Gastroesophageal sphincter (tissue), 4 donors: ENCODE measurements around the gene CRB2. TPM values are rescaled to one million over a fixed set of nuclear protein-coding genes. Genes with fewer than 3 reads are reported as not detected.

Experiments
- ATAC-seq: fragments of 150-250 bp; one replicate; pipeline ENCODE4 v1.9.1; 2016; ENCODE audit warnings: mild to moderate bottlenecking, moderate library complexity
- H3K27ac ChIP-seq, 4 donors: fragments of 200-600 bp; sonication (generic) in 3 of 4; 1 replicate in 3 of 4; 2 replicates in 1 of 4; pipeline ENCODE4 v1.5.1; 2016 to 2019
- H3K27me3 ChIP-seq: fragments of 200-600 bp; sonication (generic); one replicate; pipeline ENCODE4 v1.5.1; 2019
- H3K36me3 ChIP-seq, 2 donors: fragments of 200-600 bp; sonication (generic); one replicate each; pipeline ENCODE4 v1.5.1; 2019; ENCODE audit warnings: control low read depth in 1 of 2
- H3K4me1 ChIP-seq, 3 donors: fragments of 200-600 bp; sonication (generic); 1 replicate in 2 of 3; 2 replicates in 1 of 3; pipeline ENCODE4 v1.5.1; 2016 to 2019; ENCODE audit warnings: control low read depth in 2 of 3
- H3K4me3 ChIP-seq, 2 donors: fragments of 200-600 bp; sonication (generic); one replicate each; pipeline ENCODE4 v1.5.1; 2019; ENCODE audit warnings: mild to moderate bottlenecking in 1 of 2, moderate library complexity in 1 of 2
- H3K9me3 ChIP-seq, 3 donors: fragments of 200-600 bp; sonication (generic); one replicate each; pipeline ENCODE4 v1.5.1; 2017 to 2019; ENCODE audit warnings: control low read depth in 2 of 3
- CTCF ChIP-seq, 4 experiments: fragments of 200-600 bp in 2 of 4; fragments of 450-650 bp in 2 of 4; sonication (generic) in 1 of 4; IDR thresholded peaks; one replicate each; pipeline ENCODE4 v1.5.1; 2017 to 2019; ENCODE audit warnings: antibody characterized with exemption in 4 of 4, mild to moderate bottlenecking in 2 of 4, moderate library complexity in 2 of 4
- EP300 ChIP-seq: sonication (generic); formaldehyde crosslinking; IDR thresholded peaks from one replicate; pipeline ENCODE4 v1.6.1; 2017; ENCODE audit warnings: antibody characterized with exemption, mild to moderate bottlenecking
- POLR2A ChIP-seq, 2 donors: fragments of 450-650 bp; IDR thresholded peaks; one replicate each; pipeline ENCODE4 v1.6.1; 2017; ENCODE audit warnings: antibody characterized with exemption in 2 of 2, mild to moderate bottlenecking in 2 of 2, moderate library complexity in 1 of 2
- POLR2AphosphoS5 ChIP-seq: sonication (generic); formaldehyde crosslinking; IDR thresholded peaks from one replicate; pipeline ENCODE4 v1.6.1; 2017; ENCODE audit warnings: antibody characterized with exemption
- WGBS, 2 donors: methylation state at CpG; one replicate each; pipeline ENCODE4 v1.1.5; 2018; ENCODE audit warnings: low coverage in 1 of 2; 5-methylcytosine and 5-hydroxymethylcytosine counted together
- total RNA-seq, 4 donors: library from RNA; depleted of rRNA; stranded (reverse); fragments of >200 nt; gene quantifications; one replicate each; pipeline ENCODE4 v1.1.0, GENCODE V29; 2016

Gene CRB2
- total RNA-seq, 4 donors from 2014 or later = not detected

- WGBS, 2 donors = 80% methylated on average over 1 to 2 of the region's 9 CpGs
- H3K27ac ChIP-seq = no peak overlapping the region
- ATAC-seq = no peak
- H3K27me3 ChIP-seq = peaks cover 14% of the 10 kb centered on the region
- H3K9me3 ChIP-seq = no peaks in the 10 kb centered on the region
- peaks cover 0 to 23% (median 3%) of the 10 kb centered on the region in 3 donors for H3K4me1 ChIP-seq
- TF ChIP-seq EP300 = no peak
- TF ChIP-seq POLR2AphosphoS5 = no peak
- TF ChIP-seq POLR2A (IDR thresholded peaks at IDR 0.05) = no peak
- no peak for TF ChIP-seq CTCF (IDR thresholded peaks at IDR 0.05)
- H3K36me3 ChIP-seq = no peaks in the 10 kb centered on the region
- H3K4me3 ChIP-seq = no peak overlapping the region
Measured at GRCh38 chr9:123344192-123344949, 11.6 kb upstream of the CRB2 start.

- TF ChIP-seq CTCF (IDR thresholded peaks at IDR 0.05) (no peak), POLR2AphosphoS5 (peak; percentile 22)
- Histone ChIP-seq H3K27ac (peak overlapping the region in 2 of 4 donors; percentile 2 to 38), H3K36me3 (no peaks in the 10 kb centered on the region), H3K4me1 (peaks cover 0 to 18% (median 0%) of the 10 kb centered on the region in 3 donors), H3K27me3 (peaks cover 17% of the 10 kb centered on the region), H3K9me3 (no peaks in the 10 kb centered on the region), H3K4me3 (no peak overlapping the region)
- ATAC-seq = peak; percentile 50
- 10 to 49% methylated on average over 2 to 4 of the region's 6 CpGs for WGBS, 2 donors
Measured at GRCh38 chr9:123345567-123345955, 10.4 kb upstream of the CRB2 start.

GRCh38 chr9:123346026-123346425, 10.0 kb upstream of the CRB2 start:
- peak overlapping the region in 2 of 4 donors; percentile 2 to 38 for H3K27ac ChIP-seq
- no peak for TF ChIP-seq POLR2A (IDR thresholded peaks at IDR 0.05)
- TF ChIP-seq POLR2AphosphoS5 = no peak
- TF ChIP-seq EP300 = no peak
- no peak for TF ChIP-seq CTCF (IDR thresholded peaks at IDR 0.05)

GRCh38 chr9:123346826-123347225, 9.2 kb upstream of the CRB2 start:
- no peak for ATAC-seq
- Histone ChIP-seq H3K27ac (no peak overlapping the region), H3K9me3 (no peaks in the 10 kb centered on the region), H3K4me1 (peaks cover 0 to 18% (median 0%) of the 10 kb centered on the region in 3 donors), H3K4me3 (no peak overlapping the region), H3K36me3 (no peaks in the 10 kb centered on the region), H3K27me3 (peaks cover 17% of the 10 kb centered on the region)
- no peak for TF ChIP-seq POLR2A (IDR thresholded peaks at IDR 0.05)
- TF ChIP-seq POLR2AphosphoS5 = no peak
- no peak for TF ChIP-seq CTCF (IDR thresholded peaks at IDR 0.05)
- TF ChIP-seq EP300 = no peak
- WGBS, 2 donors = 95 to 100% methylated on average over 1 to 3 of the region's 3 CpGs

More at GRCh38 chr9:123346026-123346425, 10.0 kb upstream of the CRB2 start:
- no peak for ATAC-seq
- H3K36me3 ChIP-seq = no peaks in the 10 kb centered on the region
- peaks cover 0 to 18% (median 0%) of the 10 kb centered on the region in 3 donors for H3K4me1 ChIP-seq
- H3K9me3 ChIP-seq = no peaks in the 10 kb centered on the region
- no peak overlapping the region for H3K4me3 ChIP-seq
- WGBS, 2 donors = 100% methylated on average over 1 of the region's 9 CpGs; no CpG with 5 or more reads in 1 of the 2 donors
- peaks cover 17% of the 10 kb centered on the region for H3K27me3 ChIP-seq
